Right lobe of liver (tissue), 4 donors: ENCODE results near the gene MFSD2A.

Experiments used
- POLR2A ChIP-seq: fragments of 450-650 bp; IDR thresholded peaks from one replicate; pipeline ENCODE4 v1.6.1; 2017; ENCODE audit warnings: antibody characterized with exemption, mild to moderate bottlenecking
- TF ChIP-seq, protein P1 (sequence below), 4 donors: fragments of 200-600 bp in 3 of 4; fragments of 450-650 bp in 1 of 4; IDR thresholded peaks; one replicate each; pipeline versions ENCODE4 v1.5.1 to v1.8.0; 2016 to 2022; ENCODE audit warnings: antibody characterized with exemption in 4 of 4, mild to moderate bottlenecking in 2 of 4
- donor health status: DM: no; HTN: no; CAD: no.
- donor health status: DM: no; HTN: no; CAD: no.
- donor health status: DM: no; HTN: yes; CAD: no.

DNA sequence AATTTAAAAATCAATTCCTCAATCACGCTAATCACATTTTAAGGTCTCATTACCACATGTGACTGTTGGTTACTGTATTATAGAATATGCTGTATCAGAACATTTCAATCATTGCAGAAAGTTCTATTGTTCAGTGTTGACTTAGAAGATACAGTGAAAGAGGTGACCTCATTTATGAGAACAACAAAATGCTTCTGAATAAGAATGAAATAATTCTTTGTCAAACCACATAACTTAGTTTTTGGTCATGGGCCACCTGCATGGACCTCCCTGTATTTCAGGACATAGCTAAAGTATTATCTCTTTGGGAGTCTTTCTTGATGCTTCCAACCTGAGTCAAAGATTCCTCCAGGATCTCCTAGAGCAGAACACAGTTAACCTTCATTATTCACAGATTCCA lies 22.3 kb downstream of the MFSD2A start:
- TF ChIP-seq, protein P1, sequence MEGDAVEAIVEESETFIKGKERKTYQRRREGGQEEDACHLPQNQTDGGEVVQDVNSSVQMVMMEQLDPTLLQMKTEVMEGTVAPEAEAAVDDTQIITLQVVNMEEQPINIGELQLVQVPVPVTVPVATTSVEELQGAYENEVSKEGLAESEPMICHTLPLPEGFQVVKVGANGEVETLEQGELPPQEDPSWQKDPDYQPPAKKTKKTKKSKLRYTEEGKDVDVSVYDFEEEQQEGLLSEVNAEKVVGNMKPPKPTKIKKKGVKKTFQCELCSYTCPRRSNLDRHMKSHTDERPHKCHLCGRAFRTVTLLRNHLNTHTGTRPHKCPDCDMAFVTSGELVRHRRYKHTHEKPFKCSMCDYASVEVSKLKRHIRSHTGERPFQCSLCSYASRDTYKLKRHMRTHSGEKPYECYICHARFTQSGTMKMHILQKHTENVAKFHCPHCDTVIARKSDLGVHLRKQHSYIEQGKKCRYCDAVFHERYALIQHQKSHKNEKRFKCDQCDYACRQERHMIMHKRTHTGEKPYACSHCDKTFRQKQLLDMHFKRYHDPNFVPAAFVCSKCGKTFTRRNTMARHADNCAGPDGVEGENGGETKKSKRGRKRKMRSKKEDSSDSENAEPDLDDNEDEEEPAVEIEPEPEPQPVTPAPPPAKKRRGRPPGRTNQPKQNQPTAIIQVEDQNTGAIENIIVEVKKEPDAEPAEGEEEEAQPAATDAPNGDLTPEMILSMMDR (IDR thresholded peaks at IDR 0.05), result no peak
- no peak for TF ChIP-seq POLR2A
